H9 (cell line): ENCODE measurements around the gene PCDHGA10. TPM values are rescaled to one million over a fixed set of nuclear protein-coding genes. Genes with fewer than 3 reads are reported as not detected.

Source experiments
- DNase-seq: peaks from one replicate; pipeline ENCODE4 v3.0.0-alpha.2; 2017
- H2AFZ ChIP-seq: one replicate; pipeline ENCODE4 v1.6.1; 2013; ENCODE audit warnings: mild to moderate bottlenecking, low read length, control low read depth, moderate library complexity
- H2AK5ac ChIP-seq: 2 replicates; pipeline ENCODE4 v1.6.1; 2013; ENCODE audit warnings: low read length, control low read depth, mixed read lengths; ENCODE audit not compliant: insufficient read length
- H2BK120ac ChIP-seq: one replicate; pipeline ENCODE4 v1.6.1; 2013; ENCODE audit warnings: low read depth, mild to moderate bottlenecking, low read length, control low read depth, inconsistent platforms; ENCODE audit not compliant: poor library complexity, severe bottlenecking
- H2BK12ac ChIP-seq: 2 replicates; pipeline ENCODE4 v1.6.1; 2013; ENCODE audit warnings: low read length, control low read depth, mixed read lengths, low read depth; ENCODE audit not compliant: insufficient read length
- H2BK15ac ChIP-seq: 2 replicates; pipeline ENCODE4 v1.6.1; 2013; ENCODE audit warnings: low read depth, low read length, control low read depth
- H2BK20ac ChIP-seq: one replicate; pipeline ENCODE4 v1.6.1; 2013; ENCODE audit warnings: low read depth, mild to moderate bottlenecking, low read length, control low read depth, inconsistent platforms; ENCODE audit not compliant: poor library complexity, severe bottlenecking
- H2BK5ac ChIP-seq: 2 replicates; pipeline ENCODE4 v1.6.1; 2013; ENCODE audit warnings: low read length, control low read depth, mixed read lengths; ENCODE audit not compliant: insufficient read length
- H3K14ac ChIP-seq: 2 replicates; pipeline ENCODE4 v1.6.1; 2013; ENCODE audit warnings: low read length, control low read depth; ENCODE audit not compliant: insufficient read depth
- H3K18ac ChIP-seq: 2 replicates; pipeline ENCODE4 v1.6.1; 2013; ENCODE audit warnings: low read depth, mild to moderate bottlenecking, mixed read lengths, low read length, control low read depth; ENCODE audit not compliant: insufficient read length
- H3K23ac ChIP-seq: 2 replicates; pipeline ENCODE4 v1.6.1; 2013; ENCODE audit warnings: low read length, control low read depth, mixed read lengths, low read depth; ENCODE audit not compliant: insufficient read length
- H3K23me2 ChIP-seq: 2 replicates; pipeline ENCODE4 v1.6.1; 2013; ENCODE audit warnings: low read depth, mild to moderate bottlenecking, mixed read lengths, low read length, control low read depth; ENCODE audit not compliant: insufficient read length, poor library complexity, severe bottlenecking
- H3K27ac ChIP-seq: 2 replicates; pipeline ENCODE4 v1.5.1; 2013; ENCODE audit warnings: low read length, control low read depth, mixed read lengths, low read depth; ENCODE audit not compliant: insufficient read length
- H3K27me3 ChIP-seq: 2 replicates; pipeline ENCODE4 v1.6.1; 2013; ENCODE audit warnings: low read length, control low read depth, inconsistent platforms; ENCODE audit not compliant: insufficient read depth
- H3K4ac ChIP-seq: 2 replicates; pipeline ENCODE4 v1.6.1; 2013; ENCODE audit warnings: low read depth, mild to moderate bottlenecking, control low read depth, inconsistent platforms, low read length, moderate library complexity
- H3K4me1 ChIP-seq: 2 replicates; pipeline ENCODE4 v1.6.1; 2013; ENCODE audit warnings: low read length, control low read depth, inconsistent platforms; ENCODE audit not compliant: insufficient read depth
- H3K4me2 ChIP-seq: 2 replicates; pipeline ENCODE4 v1.6.1; 2013; ENCODE audit warnings: low read length, control low read depth, mixed read lengths; ENCODE audit not compliant: insufficient read length, insufficient read depth
- H3K56ac ChIP-seq: 2 replicates; pipeline ENCODE4 v1.6.1; 2013; ENCODE audit warnings: low read depth, mild to moderate bottlenecking, mixed read lengths, low read length, control low read depth; ENCODE audit not compliant: insufficient read length
- H3K79me1 ChIP-seq: 2 replicates; pipeline ENCODE4 v1.6.1; 2013; ENCODE audit warnings: low read depth, mild to moderate bottlenecking, moderate library complexity, low read length, control low read depth, inconsistent platforms; ENCODE audit not compliant: insufficient read depth, poor library complexity, severe bottlenecking
- H3K79me2 ChIP-seq: 2 replicates; pipeline ENCODE4 v1.6.1; 2013; ENCODE audit warnings: low read length, control low read depth, inconsistent platforms; ENCODE audit not compliant: insufficient read depth
- H3K9ac ChIP-seq: 2 replicates; pipeline ENCODE4 v1.6.1; 2013; ENCODE audit warnings: low read length, control low read depth, mixed read lengths; ENCODE audit not compliant: insufficient read length; ENCODE audit errors: extremely low read depth
- H3K9me3 ChIP-seq: one replicate; pipeline ENCODE4 v1.6.1; 2013; ENCODE audit warnings: low read depth, low read length, inconsistent platforms; ENCODE audit not compliant: control insufficient read depth
- H3T11ph ChIP-seq: one replicate; pipeline ENCODE4 v1.6.1; 2013; ENCODE audit warnings: mild to moderate bottlenecking, low read length, control low read depth, inconsistent platforms
- H4K20me1 ChIP-seq: one replicate; pipeline ENCODE4 v1.6.1; 2013; ENCODE audit not compliant: control insufficient read depth, insufficient read length, insufficient read depth
- H4K5ac ChIP-seq: 2 replicates; pipeline ENCODE4 v1.6.1; 2013; ENCODE audit warnings: low read depth, mild to moderate bottlenecking, mixed read lengths, low read length, control low read depth; ENCODE audit not compliant: insufficient read length
- H4K8ac ChIP-seq: replicated peaks from 2 replicates; pipeline ENCODE4 v1.6.1; 2013; ENCODE audit warnings: low read length, control low read depth, mixed read lengths, low read depth; ENCODE audit not compliant: insufficient read length
- H4K91ac ChIP-seq: 2 replicates; pipeline ENCODE4 v1.6.1; 2013; ENCODE audit warnings: low read depth, mild to moderate bottlenecking, moderate library complexity, mixed read lengths, low read length, control low read depth; ENCODE audit not compliant: insufficient read length
- H3K27ac Mint-ChIP-seq, 3 experiments: 2 replicates in 2 of 3; 3 replicates in 1 of 3; pipeline ENCODE4 v1.8.0; 2020 to 2021; ENCODE audit warnings: mixed read lengths in 3 of 3, mild to moderate bottlenecking in 1 of 3, moderate library complexity in 1 of 3
- H3K27me3 Mint-ChIP-seq: 2 replicates; pipeline ENCODE4 v1.8.0; 2021; ENCODE audit warnings: low read depth, mild to moderate bottlenecking, moderate library complexity, mixed read lengths
- H3K36me3 Mint-ChIP-seq, 3 experiments: 2 replicates in 2 of 3; 3 replicates in 1 of 3; pipeline ENCODE4 v1.8.0; 2020 to 2021; ENCODE audit warnings: low read depth in 3 of 3, mixed read lengths in 3 of 3; ENCODE audit not compliant: insufficient read depth in 1 of 3
- H3K4me1 Mint-ChIP-seq, 2 experiments: 2 replicates each; pipeline ENCODE4 v1.8.0; 2020; ENCODE audit warnings: mixed read lengths in 2 of 2
- H3K4me3 Mint-ChIP-seq, 2 experiments: 2 replicates in 1 of 2; 3 replicates in 1 of 2; pipeline ENCODE4 v1.8.0; 2020 to 2021; ENCODE audit warnings: mild to moderate bottlenecking in 2 of 2, mixed read lengths in 2 of 2, moderate library complexity in 1 of 2
- H3K9me3 Mint-ChIP-seq, 2 experiments: 2 replicates in 1 of 2; 3 replicates in 1 of 2; pipeline ENCODE4 v1.8.0; 2020; ENCODE audit warnings: mild to moderate bottlenecking in 2 of 2, mixed read lengths in 2 of 2, moderate library complexity in 1 of 2
- WGBS: extraction: QIAGEN DNeasy Blood & Tissue Kit; methylation state at CpG from one replicate; pipeline ENCODE4 v1.1.7; 2013; ENCODE audit warnings: missing lambda C conversion rate, low lambda C conversion rate, mixed read lengths; ENCODE audit not compliant: insufficient read length; ENCODE audit errors: extremely low coverage; 5-methylcytosine and 5-hydroxymethylcytosine counted together
- total RNA-seq: library from RNA; stranded (reverse); gene quantifications from 2 replicates; pipeline ENCODE4 v1.2.1, GENCODE V29; 2021
- TF ChIP-seq, protein P1 (sequence below): fragments of 200-600 bp; sonication (generic); conservative IDR thresholded peaks from 3 replicates; pipeline ENCODE4 v1.8.0; 2021; ENCODE audit warnings: antibody characterized with exemption, mild to moderate bottlenecking

PCDHGA10 gene
- total RNA-seq, 1 experiment from 2014 or later: 15.1 TPM

DNA sequence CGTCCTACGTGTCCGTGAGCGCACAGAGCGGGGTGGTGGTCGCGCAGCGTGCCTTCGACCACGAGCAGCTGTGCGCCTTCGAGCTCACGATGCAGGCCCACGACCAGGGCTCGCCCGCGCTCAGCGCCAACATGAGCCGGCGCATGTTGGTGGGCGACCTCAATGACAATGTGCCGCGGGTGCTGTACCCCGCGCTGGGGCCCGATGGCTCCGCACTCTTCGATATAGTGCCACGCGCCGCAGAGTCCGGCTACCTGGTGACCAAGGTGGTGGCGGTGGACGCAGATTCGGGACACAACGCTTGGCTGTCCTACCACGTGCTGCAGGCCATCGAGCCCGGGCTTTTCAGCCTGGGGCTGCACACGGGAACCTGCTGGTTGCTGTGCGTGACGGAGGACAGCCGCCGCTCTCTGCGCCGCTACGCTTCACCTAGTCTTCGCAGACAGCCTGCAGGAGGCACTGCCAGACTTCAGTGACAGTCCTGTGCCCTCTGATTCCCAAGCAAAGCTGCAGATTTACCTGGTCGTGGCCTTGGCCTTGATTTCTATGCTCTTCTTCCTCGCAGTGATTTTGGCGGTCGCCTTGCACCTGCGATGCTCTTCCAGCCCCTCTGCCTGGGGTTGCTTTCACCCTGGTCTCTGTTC lies 15.1 kb downstream of the PCDHGA10 start:
- Histone ChIP-seq H3K4me2 (no peak overlapping the region), H3K9me3 (peaks cover 23% of the 10 kb centered on the region), H2BK5ac (no peak overlapping the region), H2BK12ac (no peak overlapping the region), H4K91ac (no peak overlapping the region), H3K23ac (no peak overlapping the region), H3K79me1 (no peaks in the 10 kb centered on the region), H2AFZ (no peak overlapping the region), H3K14ac (no peak overlapping the region), H3K27ac (no peak overlapping the region), H3K4ac (no peak overlapping the region), H3T11ph (no peak overlapping the region), H3K4me1 (no peaks in the 10 kb centered on the region), H2BK120ac (no peak overlapping the region), H3K18ac (no peak overlapping the region), H2AK5ac (no peak overlapping the region), H3K27me3 (no peaks in the 10 kb centered on the region), H4K20me1 (no peaks in the 10 kb centered on the region), H2BK20ac (no peak overlapping the region), H4K8ac (no peak overlapping the region), H3K56ac (no peak overlapping the region), H2BK15ac (no peak overlapping the region), H4K5ac (no peak overlapping the region), H3K79me2 (no peaks in the 10 kb centered on the region), H3K23me2 (no peaks in the 10 kb centered on the region), H3K9ac (no peak overlapping the region)
- Mint-ChIP-seq H3K27ac (no peak overlapping the region), H3K4me1 (no peaks in the 10 kb centered on the region), H3K27me3 (peaks cover 3% of the 10 kb centered on the region), H3K4me3 (peak overlapping the region in 1 of 2 experiments; percentile 63; a peak in 1 of 5 replicates), H3K9me3 (peaks cover 67 to 87% of the 10 kb centered on the region in 2 experiments), H3K36me3 (peaks cover 59 to 91% (median 63%) of the 10 kb centered on the region in 3 experiments)
- no CpG with 5 or more reads among the region's 53 CpGs for WGBS
- TF ChIP-seq, protein P1, sequence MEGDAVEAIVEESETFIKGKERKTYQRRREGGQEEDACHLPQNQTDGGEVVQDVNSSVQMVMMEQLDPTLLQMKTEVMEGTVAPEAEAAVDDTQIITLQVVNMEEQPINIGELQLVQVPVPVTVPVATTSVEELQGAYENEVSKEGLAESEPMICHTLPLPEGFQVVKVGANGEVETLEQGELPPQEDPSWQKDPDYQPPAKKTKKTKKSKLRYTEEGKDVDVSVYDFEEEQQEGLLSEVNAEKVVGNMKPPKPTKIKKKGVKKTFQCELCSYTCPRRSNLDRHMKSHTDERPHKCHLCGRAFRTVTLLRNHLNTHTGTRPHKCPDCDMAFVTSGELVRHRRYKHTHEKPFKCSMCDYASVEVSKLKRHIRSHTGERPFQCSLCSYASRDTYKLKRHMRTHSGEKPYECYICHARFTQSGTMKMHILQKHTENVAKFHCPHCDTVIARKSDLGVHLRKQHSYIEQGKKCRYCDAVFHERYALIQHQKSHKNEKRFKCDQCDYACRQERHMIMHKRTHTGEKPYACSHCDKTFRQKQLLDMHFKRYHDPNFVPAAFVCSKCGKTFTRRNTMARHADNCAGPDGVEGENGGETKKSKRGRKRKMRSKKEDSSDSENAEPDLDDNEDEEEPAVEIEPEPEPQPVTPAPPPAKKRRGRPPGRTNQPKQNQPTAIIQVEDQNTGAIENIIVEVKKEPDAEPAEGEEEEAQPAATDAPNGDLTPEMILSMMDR: no peak
- no peak for DNase-seq
